ENCODE measurements around the gene GPC5.
A peak's percentile ranks its signal among the peaks of the same experiment; 100 is the strongest.
"Not testable (repeated sequence)": the region's sequence is repeated elsewhere in the genome, so short reads cannot be mapped to it uniquely, and the experiment has no call there.

The GPC5 gene

GRCh38 chr13:91369441-91369831 lies 29.0 kb upstream of the GPC5 start:
- DNase-seq = peak; percentile 43

- DNase-seq = no peak
Measured at GRCh38 chr13:91370501-91370900, 27.9 kb upstream of the GPC5 start.

- no peak for DNase-seq
Measured at GRCh38 chr13:91372911-91373310, 25.5 kb upstream of the GPC5 start.

GRCh38 chr13:91375116-91375729 lies 23.2 kb upstream of the GPC5 start:
- no peak for DNase-seq

GRCh38 chr13:91381371-91381770 lies 17.1 kb upstream of the GPC5 start:
- DNase-seq = no peak

GRCh38 chr13:91383836-91384235 lies 14.6 kb upstream of the GPC5 start:
- DNase-seq = no peak

GRCh38 chr13:91384896-91385295 lies 13.5 kb upstream of the GPC5 start:
- DNase-seq = no peak

GRCh38 chr13:91389186-91389585 lies 9.2 kb upstream of the GPC5 start:
- DNase-seq = no peak

- DNase-seq = no peak
Measured at GRCh38 chr13:91397595-91397994, 826 bp upstream of the GPC5 start.

GRCh38 chr13:91399189-91400062 lies 1.0 kb downstream of the GPC5 start:
- DNase-seq = no peak

- no peak for DNase-seq
Measured at GRCh38 chr13:91400063-91400399, 1.6 kb downstream of the GPC5 start.

- no peak for DNase-seq
Measured at GRCh38 chr13:91400671-91401070, 2.2 kb downstream of the GPC5 start.

- DNase-seq = no peak
Measured at GRCh38 chr13:91401920-91402319, 3.5 kb downstream of the GPC5 start.

- no peak for DNase-seq
Measured at GRCh38 chr13:91405240-91405639, 6.8 kb downstream of the GPC5 start.

GRCh38 chr13:91406619-91407018 lies 8.2 kb downstream of the GPC5 start:
- no peak for DNase-seq

- no peak for DNase-seq
Measured at GRCh38 chr13:91408971-91409370, 10.6 kb downstream of the GPC5 start.

- not testable (repeated sequence) for DNase-seq
Measured at GRCh38 chr13:91416579-91416978, 18.2 kb downstream of the GPC5 start.

- DNase-seq = no peak
Measured at GRCh38 chr13:91417660-91418325, 19.4 kb downstream of the GPC5 start.

- no peak for DNase-seq
Measured at GRCh38 chr13:91426913-91427312, 28.5 kb downstream of the GPC5 start.

- DNase-seq = not testable (repeated sequence)
Measured at GRCh38 chr13:91438674-91439073, 40.3 kb downstream of the GPC5 start.

- DNase-seq = no peak
Measured at GRCh38 chr13:91450913-91451312, 52.5 kb downstream of the GPC5 start.

- DNase-seq = no peak
Measured at GRCh38 chr13:91454666-91455065, 56.2 kb downstream of the GPC5 start.

GRCh38 chr13:91456837-91457236 lies 58.4 kb downstream of the GPC5 start:
- no peak for DNase-seq

- no peak for DNase-seq
Measured at GRCh38 chr13:91459485-91459884, 61.1 kb downstream of the GPC5 start.

Data from activated naive CD4-positive, alpha-beta T cell treated with anti-CD3 and anti-CD28 coated beads, Interleukin-2, amount 50 U/mL, for 16 hours (primary cell).